Thyroid gland (tissue), 4 donors: ENCODE data around the gene C2CD2L.

Source experiments
- POLR2A ChIP-seq, 2 donors: fragments of 450-650 bp; IDR thresholded peaks; one replicate each; pipeline ENCODE4 v1.6.1; 2017; ENCODE audit warnings: antibody characterized with exemption in 2 of 2, mild to moderate bottlenecking in 2 of 2, moderate library complexity in 1 of 2
- TF ChIP-seq, protein P1 (sequence below), 6 experiments: fragments of 200-600 bp in 3 of 6; fragments of 450-650 bp in 3 of 6; sonication (generic) in 3 of 6; IDR thresholded peaks; one replicate each; pipeline ENCODE4 v1.5.1; 2016 to 2019; ENCODE audit warnings: antibody characterized with exemption in 6 of 6, mild to moderate bottlenecking in 2 of 6, inconsistent platforms in 1 of 6, moderate library complexity in 1 of 6

GRCh38 chr11:119065369-119065768 is 41.8 kb upstream of the C2CD2L start:
- TF ChIP-seq, protein P1, sequence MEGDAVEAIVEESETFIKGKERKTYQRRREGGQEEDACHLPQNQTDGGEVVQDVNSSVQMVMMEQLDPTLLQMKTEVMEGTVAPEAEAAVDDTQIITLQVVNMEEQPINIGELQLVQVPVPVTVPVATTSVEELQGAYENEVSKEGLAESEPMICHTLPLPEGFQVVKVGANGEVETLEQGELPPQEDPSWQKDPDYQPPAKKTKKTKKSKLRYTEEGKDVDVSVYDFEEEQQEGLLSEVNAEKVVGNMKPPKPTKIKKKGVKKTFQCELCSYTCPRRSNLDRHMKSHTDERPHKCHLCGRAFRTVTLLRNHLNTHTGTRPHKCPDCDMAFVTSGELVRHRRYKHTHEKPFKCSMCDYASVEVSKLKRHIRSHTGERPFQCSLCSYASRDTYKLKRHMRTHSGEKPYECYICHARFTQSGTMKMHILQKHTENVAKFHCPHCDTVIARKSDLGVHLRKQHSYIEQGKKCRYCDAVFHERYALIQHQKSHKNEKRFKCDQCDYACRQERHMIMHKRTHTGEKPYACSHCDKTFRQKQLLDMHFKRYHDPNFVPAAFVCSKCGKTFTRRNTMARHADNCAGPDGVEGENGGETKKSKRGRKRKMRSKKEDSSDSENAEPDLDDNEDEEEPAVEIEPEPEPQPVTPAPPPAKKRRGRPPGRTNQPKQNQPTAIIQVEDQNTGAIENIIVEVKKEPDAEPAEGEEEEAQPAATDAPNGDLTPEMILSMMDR (IDR thresholded peaks at IDR 0.05) = peak in 1 of 6 experiments; percentile 26
- TF ChIP-seq POLR2A (IDR thresholded peaks at IDR 0.05) = no peak
